Measurements from ENCODE around the gene ORC3. TPM values are rescaled to one million over a fixed set of nuclear protein-coding genes. Genes with fewer than 3 reads are reported as not detected.

The ORC3 gene
- total and polyA plus RNA-seq, 10 of the 15 experiments (the other 5 are each of a cell fraction or from before 2014, with no cell fraction given): 27.2 to 76.3 (median 54.6) TPM

DNA sequence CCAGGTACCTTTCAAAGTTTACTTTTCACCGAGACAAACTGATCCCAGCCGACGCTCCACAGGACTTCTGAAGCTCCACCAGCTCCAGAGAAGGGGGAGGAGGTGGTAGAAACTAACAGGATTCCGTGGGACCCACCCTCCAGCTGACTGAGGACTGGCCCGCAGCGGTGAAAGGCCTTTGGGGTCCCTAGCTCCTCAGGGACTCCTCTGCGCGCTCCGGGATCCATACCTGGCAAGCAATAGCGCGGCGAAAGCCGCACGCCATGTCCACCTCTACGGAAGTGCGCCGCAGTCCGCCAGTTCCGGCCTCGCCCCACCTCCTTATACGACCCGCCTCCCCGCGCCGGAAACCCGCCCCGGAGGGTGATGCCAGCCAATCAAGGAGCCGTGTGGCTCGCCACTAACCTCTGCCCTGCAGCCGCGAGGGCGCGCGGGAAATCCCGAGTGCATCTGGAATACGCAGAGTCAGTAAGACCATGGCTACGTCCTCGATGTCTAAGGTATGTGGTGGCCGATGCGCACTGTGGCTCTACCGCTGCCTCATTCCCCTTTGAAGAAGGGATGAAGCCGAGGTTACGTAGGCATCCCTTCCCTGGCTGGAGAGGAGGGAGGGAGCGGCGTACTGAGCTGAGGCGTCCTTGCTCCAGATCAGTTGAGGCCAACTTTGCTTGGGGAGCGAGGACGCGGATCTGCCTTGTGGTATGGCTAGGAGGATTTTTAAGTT, at the start of gene ORC3, which contains the start of gene RARS2 (continued):
- TF ChIP-seq, protein P1, sequence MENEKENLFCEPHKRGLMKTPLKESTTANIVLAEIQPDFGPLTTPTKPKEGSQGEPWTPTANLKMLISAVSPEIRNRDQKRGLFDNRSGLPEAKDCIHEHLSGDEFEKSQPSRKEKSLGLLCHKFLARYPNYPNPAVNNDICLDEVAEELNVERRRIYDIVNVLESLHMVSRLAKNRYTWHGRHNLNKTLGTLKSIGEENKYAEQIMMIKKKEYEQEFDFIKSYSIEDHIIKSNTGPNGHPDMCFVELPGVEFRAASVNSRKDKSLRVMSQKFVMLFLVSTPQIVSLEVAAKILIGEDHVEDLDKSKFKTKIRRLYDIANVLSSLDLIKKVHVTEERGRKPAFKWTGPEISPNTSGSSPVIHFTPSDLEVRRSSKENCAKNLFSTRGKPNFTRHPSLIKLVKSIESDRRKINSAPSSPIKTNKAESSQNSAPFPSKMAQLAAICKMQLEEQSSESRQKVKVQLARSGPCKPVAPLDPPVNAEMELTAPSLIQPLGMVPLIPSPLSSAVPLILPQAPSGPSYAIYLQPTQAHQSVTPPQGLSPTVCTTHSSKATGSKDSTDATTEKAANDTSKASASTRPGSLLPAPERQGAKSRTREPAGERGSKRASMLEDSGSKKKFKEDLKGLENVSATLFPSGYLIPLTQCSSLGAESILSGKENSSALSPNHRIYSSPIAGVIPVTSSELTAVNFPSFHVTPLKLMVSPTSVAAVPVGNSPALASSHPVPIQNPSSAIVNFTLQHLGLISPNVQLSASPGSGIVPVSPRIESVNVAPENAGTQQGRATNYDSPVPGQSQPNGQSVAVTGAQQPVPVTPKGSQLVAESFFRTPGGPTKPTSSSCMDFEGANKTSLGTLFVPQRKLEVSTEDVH (IDR thresholded peaks at IDR 0.05; ENCODE audit: low read depth, partially characterized antibody): peak; percentile 96
- TF ChIP-seq ATF7 (IDR thresholded peaks at IDR 0.05; ENCODE audit: low read depth): no peak
- TF ChIP-seq ZNF24 (IDR thresholded peaks at IDR 0.05): no peak
- TF ChIP-seq MLLT1 (IDR thresholded peaks at IDR 0.05): 0 out of 2 replicates have a peak, but pooled peaks have one; percentile 76
- no peak for TF ChIP-seq EP300 (IDR thresholded peaks at IDR 0.05; ENCODE audit: borderline replicate concordance in 1 of 2, control insufficient read depth in 1 of 2, low read depth in 2 of 2, low read length in 2 of 2)
- TF ChIP-seq ZNF384 (IDR thresholded peaks at IDR 0.05; ENCODE audit: borderline replicate concordance, low read depth, low read length): no peak
- peak; percentile 36 for TF ChIP-seq SIX5 (IDR thresholded peaks at IDR 0.05; ENCODE audit: low read depth, low read length, severe bottlenecking)
- TF ChIP-seq CEBPB (IDR thresholded peaks at IDR 0.05; ENCODE audit: borderline replicate concordance in 1 of 2, low read depth in 2 of 2, low read length in 2 of 2): no peak
- no peak for TF ChIP-seq EZH2 (IDR thresholded peaks at IDR 0.05; ENCODE audit: borderline replicate concordance, control insufficient read depth, low read depth, low read length)
- no peak for TF ChIP-seq MEF2A (IDR thresholded peaks at IDR 0.05; ENCODE audit: insufficient read depth, low read depth, low read length)
- TF ChIP-seq POU2F2 (IDR thresholded peaks at IDR 0.05; ENCODE audit: borderline replicate concordance, low read depth, low read length): 0 out of 3 replicates have a peak, but pooled peaks have one; percentile 38
- TF ChIP-seq POLR2A (IDR thresholded peaks at IDR 0.05; ENCODE audit: low read depth, low read length): peak; percentile 93
- TF ChIP-seq EGR1 (IDR thresholded peaks at IDR 0.05; ENCODE audit: borderline replicate concordance in 1 of 2, low read depth in 2 of 2, low read length in 2 of 2): no peak
- TF ChIP-seq PBX3 (IDR thresholded peaks at IDR 0.05; ENCODE audit: insufficient replicate concordance, low read depth, low read length): no peak
- no peak for TF ChIP-seq NRF1 (conservative IDR thresholded peaks at IDR 0.05; ENCODE audit: low read depth, low read length)
- peak; percentile 92 for TF ChIP-seq CHD2 (IDR thresholded peaks at IDR 0.05; ENCODE audit: borderline replicate concordance, low read depth, low read length)
- TF ChIP-seq ZNF687 (IDR thresholded peaks at IDR 0.05): peak; percentile 54
- TF ChIP-seq CBX5 (IDR thresholded peaks at IDR 0.05; ENCODE audit: low read depth): 0 out of 2 replicates have a peak, but pooled peaks have one; percentile 62
- no peak for TF ChIP-seq PAX8 (IDR thresholded peaks at IDR 0.05)
- TF ChIP-seq RAD51 (IDR thresholded peaks at IDR 0.05): no peak
